ENCODE results near the gene SLC19A1. TPM values are rescaled to one million over a fixed set of nuclear protein-coding genes. Genes with fewer than 3 reads are reported as not detected.
"Not testable (repeated sequence)": the region's sequence is repeated elsewhere in the genome, so short reads cannot be mapped to it uniquely, and the experiment has no call there.

The SLC19A1 gene
- total RNA-seq, 4 donors from 2014 or later, result 1.8 to 9.6 (median 2.1) TPM

DNA sequence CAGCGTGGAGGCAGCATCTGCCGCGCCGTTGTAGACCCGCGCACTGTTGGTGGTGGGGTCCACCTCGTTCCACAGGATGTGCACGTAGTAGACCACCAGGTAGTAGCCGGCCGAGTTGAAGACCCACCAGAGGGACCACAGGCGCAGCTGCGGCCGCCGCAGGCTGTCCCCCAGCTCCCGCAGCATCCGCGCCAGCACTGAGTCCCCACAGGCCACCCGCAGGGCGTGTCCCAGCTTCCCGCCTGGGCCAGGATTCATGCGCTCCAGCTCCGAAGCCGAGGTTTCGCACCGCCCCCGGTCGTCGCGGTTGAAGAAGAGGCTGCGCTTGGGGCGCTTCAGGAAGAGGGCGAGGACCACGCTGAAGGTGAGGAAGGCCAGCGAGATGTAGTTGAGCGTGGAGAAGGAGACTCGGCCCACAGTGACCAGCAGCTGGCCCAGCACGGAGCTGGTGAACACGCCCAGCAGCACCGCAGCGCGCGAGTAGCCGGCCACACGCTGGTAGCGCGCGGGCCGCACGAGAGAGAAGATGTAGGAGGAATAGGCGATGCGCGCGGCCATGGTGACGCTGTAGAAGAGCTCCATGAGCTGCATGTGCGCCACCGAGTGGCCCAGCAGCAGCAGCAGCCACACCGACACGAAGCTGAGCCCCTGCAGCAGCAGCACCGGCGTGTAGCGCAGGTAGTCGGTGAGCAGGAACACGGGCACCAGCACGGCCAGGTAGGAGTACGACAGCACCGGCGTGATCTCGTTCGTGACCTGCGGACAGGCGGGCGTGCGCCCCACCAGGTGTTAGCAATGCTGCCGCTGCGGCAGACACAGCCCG, 10.6 kb downstream of the SLC19A1 start:
- H3K27ac ChIP-seq, result no peak overlapping the region
- in situ Hi-C loops (cut with MboI; ENCODE audit: low sequenced_read_pairs in 4 of 4), result no loop called here
- H3K9me3 ChIP-seq, result no peaks in the 10 kb centered on the region
- intact Hi-C loops (cut with DNase I; ENCODE audit: low total_unique reads), result no loop called here
- no peak overlapping the region for H3K4me3 ChIP-seq
- no peaks in the 10 kb centered on the region for H3K27me3 ChIP-seq
- ATAC-seq (no peak), DNase-seq (peak in 1 of 2 donors; percentile 7)
- peaks cover 10 to 12% of the 10 kb centered on the region in 2 donors for H3K4me1 ChIP-seq
- TF ChIP-seq POLR2A (IDR thresholded peaks at IDR 0.05), result no peak
- no peaks in the 10 kb centered on the region for H3K36me3 ChIP-seq

- intact Hi-C loops (cut with DNase I; ENCODE audit: low total_unique reads); H3K27ac ChIP-seq; H3K9me3 ChIP-seq; H3K27me3 ChIP-seq; H3K4me3 ChIP-seq; ATAC-seq; in situ Hi-C loops (cut with MboI; ENCODE audit: low sequenced_read_pairs in 4 of 4); H3K36me3 ChIP-seq: not testable (repeated sequence)
- peak in 1 of 2 donors; percentile 4 for DNase-seq
- H3K4me1 ChIP-seq, result peaks cover 10 to 12% of the 10 kb centered on the region in 2 donors
These were observed 11.2 kb downstream of the SLC19A1 start for GRCh38 chr21:45531114-45531392.

GRCh38 chr21:45530423-45531113, 11.7 kb downstream of the SLC19A1 start:
- ATAC-seq, result no peak
- TF ChIP-seq POLR2A (IDR thresholded peaks at IDR 0.05), result no peak
- TF ChIP-seq CTCF (IDR thresholded peaks at IDR 0.05 in 4 of 5, conservative IDR thresholded peaks at IDR 0.05 in 1 of 5), result no peak
- no peak overlapping the region for H3K27ac ChIP-seq
- H3K9me3 ChIP-seq, result no peaks in the 10 kb centered on the region
- H3K36me3 ChIP-seq, result no peaks in the 10 kb centered on the region
- no peaks in the 10 kb centered on the region for H3K27me3 ChIP-seq
- peaks cover 10 to 12% of the 10 kb centered on the region in 2 donors for H3K4me1 ChIP-seq
- DNase-seq, result no peak
- in situ Hi-C loops (cut with MboI; ENCODE audit: low sequenced_read_pairs in 4 of 4) (no loop called here), intact Hi-C loops (cut with DNase I; ENCODE audit: low total_unique reads) (no loop called here)
- no peak overlapping the region for H3K4me3 ChIP-seq

DNA sequence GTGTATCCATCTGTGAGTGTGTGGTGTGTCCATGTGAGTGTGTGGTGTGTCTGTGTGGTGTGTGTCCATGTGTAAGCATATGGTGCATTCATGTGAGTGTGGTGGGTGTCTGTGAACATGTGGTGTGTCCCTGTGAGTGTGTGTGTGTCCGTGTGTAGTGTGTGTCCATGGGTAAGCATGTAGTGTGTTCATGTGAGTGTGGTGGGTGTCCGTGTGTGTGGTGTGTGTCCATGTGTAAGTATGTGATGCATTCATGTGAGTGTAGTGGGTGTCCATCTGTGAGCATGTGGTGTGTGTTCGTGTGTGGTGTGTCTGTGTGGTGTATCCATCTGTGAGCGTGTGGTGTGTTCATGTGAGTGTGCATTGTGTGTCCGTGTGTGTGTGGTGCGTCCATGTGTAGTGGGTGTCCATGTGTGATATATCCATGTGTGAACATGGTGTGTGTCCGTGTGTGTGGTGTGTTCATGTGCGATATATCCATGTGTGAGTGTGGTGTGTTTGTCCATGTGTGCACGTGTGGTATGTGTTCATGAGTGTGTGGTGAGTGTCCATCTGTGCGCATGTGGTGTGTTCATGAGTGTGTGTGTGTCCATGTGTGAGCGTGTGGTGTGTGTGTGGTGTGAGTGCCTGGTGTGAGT, 12.3 kb downstream of the SLC19A1 start:
- TF ChIP-seq CTCF (IDR thresholded peaks at IDR 0.05 in 4 of 5, conservative IDR thresholded peaks at IDR 0.05 in 1 of 5), result no peak
- TF ChIP-seq POLR2A (IDR thresholded peaks at IDR 0.05), result no peak
- ATAC-seq (no peak), DNase-seq (no peak)
- intact Hi-C loops (cut with DNase I; ENCODE audit: low total_unique reads), result no loop called here
- Histone ChIP-seq H3K4me3 (no peak overlapping the region), H3K27ac (no peak overlapping the region), H3K36me3 (no peaks in the 10 kb centered on the region), H3K9me3 (no peaks in the 10 kb centered on the region), H3K4me1 (peaks cover 10 to 11% of the 10 kb centered on the region in 2 donors), H3K27me3 (no peaks in the 10 kb centered on the region)
- in situ Hi-C loops (cut with MboI; ENCODE audit: low sequenced_read_pairs in 4 of 4), result no loop called here

- Histone ChIP-seq H3K36me3 (no peaks in the 10 kb centered on the region), H3K9me3 (no peaks in the 10 kb centered on the region), H3K27ac (no peak overlapping the region), H3K27me3 (no peaks in the 10 kb centered on the region), H3K4me3 (no peak overlapping the region), H3K4me1 (peaks cover 2 to 4% of the 10 kb centered on the region in 2 donors)
- intact Hi-C loops (cut with DNase I; ENCODE audit: low total_unique reads) (no loop called here), in situ Hi-C loops (cut with MboI; ENCODE audit: low sequenced_read_pairs in 4 of 4) (no loop called here)
- DNase-seq, result no peak
- no peak for ATAC-seq
- TF ChIP-seq CTCF (IDR thresholded peaks at IDR 0.05 in 4 of 5, conservative IDR thresholded peaks at IDR 0.05 in 1 of 5) (no peak), POLR2A (IDR thresholded peaks at IDR 0.05) (no peak)
These were observed 13.1 kb downstream of the SLC19A1 start for GRCh38 chr21:45528981-45529784.
